HG03135 (cell line): Measurements from ENCODE around the gene RAPGEF4.

Source experiments
- ATAC-seq: cut with Tn5 transposase; IDR thresholded peaks from one replicate; pipeline ENCODE4 v1.9.1; 2021; ENCODE audit warnings: mild to moderate bottlenecking, moderate library complexity; ENCODE audit not compliant: unreplicated experiment

RAPGEF4 gene

DNA sequence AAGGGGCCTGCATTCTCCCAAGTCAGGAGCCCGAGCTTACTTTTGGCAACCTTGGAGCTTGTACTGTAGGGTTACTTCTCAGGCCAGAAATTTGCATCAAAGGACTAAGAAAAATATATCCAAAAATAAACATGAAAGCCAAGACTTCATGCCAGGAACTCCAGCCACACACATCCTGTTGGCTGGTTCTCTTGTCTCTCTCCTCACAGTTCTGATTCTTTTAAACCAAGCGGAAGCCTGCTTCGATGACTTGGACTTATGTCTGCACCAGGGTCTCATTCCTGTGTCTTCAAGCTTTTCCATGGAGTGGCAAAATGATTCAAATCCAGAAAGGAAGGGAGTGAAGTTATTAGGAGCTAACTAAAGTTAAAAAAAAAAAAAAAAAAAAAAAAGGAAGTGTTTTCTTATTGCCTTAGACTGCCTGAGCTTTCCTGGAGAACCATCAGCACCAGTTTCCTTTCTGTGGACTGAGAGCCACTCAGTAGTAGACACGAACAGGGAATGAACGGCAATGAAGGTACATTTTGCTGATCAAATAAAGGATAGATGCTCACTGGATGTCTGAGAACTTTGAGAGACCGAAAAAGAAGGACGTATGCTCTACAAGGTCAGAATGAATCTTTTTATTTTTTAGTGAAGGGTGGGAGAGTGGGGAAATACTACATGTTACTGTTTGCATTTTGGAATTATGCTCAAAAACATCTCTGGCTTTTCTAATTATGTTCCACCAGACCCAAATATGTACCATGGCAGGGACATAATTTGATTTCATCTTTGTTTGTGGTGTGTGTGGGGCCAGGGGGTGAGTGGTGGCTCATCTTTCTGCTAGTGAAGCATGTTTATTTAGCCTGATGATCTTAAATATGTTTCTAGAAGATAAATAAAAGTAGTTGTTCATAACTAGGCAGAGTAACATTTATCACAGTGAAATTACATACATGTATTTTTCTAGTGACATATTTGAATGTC, 86.0 kb downstream of the RAPGEF4 start:
- no peak for ATAC-seq

DNA sequence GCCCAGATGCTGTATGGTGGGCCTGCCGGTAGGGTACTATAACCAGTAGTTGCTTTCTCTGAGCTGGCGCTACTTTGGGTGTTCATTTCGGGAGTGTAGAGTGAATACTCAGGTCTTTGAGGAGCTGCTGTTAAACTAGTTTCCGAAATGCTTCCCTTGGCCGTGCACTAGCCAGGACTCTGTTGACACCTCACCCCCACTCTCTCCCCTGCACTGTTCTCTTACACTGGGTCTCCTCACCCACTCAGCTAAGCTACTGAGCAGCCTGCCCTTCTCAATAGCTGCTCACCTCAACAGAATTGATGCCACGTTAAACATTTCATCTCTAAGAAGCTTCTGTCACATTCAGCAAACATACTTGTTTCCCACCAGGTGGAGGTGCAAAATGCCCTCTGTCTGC, 86.9 kb downstream of the RAPGEF4 start:
- ATAC-seq: no peak

DNA sequence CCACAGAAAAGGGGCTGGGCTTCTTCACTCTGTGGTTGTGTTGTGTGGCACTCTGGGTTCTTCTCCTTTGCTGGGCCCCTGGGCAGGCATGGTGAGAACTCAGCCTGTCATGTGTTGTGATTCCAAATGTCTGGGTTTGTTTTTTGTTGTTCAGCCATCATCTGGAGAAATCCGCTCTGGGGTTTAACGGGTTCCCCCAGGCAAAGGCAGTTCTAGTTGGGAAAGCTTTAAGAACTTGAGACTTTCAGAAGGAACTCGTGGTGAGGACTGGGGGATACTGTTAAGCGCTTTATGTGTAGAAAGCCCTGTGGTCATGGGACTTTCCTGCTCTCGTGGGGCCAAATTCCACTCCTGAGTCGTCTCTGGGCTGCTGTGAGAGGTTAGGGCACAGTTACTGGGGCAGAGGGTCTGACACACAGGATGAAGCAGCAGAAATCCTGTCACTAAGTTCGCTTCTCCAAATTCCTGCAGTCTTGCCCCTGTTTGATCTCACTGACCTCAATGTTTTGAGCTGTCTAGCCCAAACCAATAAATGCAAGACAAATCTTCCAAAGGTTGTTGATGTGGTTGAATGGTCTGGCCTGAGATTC, 87.7 kb downstream of the RAPGEF4 start:
- ATAC-seq: no peak

DNA sequence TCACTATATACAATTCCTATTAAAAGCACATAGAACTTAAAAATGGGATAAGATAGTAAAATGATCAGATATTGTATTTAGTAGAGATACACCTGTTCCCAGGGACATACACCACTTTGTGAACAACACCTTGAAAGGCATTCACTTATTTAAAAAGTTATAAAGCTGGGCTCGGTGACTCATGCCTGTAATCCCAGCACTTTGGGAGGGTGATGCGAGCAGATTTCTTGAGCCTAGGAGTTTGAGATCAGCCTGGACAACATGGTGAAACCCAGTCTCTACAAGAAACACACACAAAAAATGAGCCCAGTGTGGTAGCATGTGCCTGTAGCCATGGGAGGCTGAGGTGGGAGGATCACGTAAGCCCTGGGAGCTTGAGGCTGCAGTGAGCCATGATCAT, 90.9 kb downstream of the RAPGEF4 start:
- ATAC-seq: no peak

DNA sequence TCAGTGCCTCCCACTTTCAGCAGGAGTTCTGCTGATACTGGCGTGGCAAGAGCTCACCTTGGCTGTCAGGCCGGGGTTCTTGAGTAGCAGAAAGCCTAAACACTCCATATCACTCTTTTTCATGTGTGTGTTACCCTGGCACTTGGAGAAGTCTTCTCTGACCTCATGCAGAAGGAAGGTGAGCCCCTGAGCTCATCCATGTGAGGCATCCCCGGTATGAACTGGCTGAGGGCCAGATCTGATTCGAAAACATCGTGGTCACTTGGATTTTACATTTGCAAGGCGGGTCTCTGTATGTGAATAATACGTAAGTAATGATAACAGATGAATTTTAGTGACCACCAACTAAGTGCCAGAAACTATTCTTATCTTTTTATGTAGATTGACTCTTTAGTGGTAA, 93.6 kb downstream of the RAPGEF4 start:
- no peak for ATAC-seq

DNA sequence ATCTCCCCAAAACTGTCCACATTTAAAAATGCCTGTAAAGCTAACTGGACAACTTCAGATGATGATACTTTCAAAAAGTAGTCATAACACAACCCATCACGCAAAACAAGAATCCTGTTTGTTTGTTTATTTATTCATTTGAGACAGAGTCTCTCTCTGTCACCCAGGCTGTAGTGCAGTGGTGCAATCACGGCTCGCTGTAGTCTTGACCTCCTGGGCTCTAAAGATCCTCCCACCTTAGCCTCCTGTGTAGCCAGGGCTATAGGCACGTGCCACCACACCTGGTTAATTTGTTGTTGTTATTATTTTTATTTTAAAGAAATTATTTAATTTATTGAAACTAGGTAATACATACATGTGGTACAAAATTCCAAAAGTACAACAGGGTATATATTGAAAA, 94.8 kb downstream of the RAPGEF4 start:
- no peak for ATAC-seq

DNA sequence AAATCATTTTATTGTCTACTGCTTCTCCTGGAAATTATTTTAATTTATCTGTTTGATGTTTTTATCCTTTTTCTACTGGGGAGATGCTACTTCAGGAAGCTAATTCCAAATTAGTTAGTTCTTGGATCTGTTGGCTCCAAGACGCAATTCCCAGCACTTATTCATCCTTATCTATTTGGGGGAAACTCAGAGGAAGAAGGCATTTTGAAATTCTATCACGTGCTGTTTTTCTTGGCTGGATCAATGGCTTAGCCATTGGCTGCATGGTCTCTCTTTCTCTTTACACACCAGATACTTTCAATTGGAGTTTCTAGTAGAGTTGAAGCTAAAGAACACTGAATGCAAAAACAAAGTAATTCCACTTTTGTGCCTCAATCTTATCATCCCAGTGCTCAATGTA, 98.3 kb downstream of the RAPGEF4 start:
- no peak for ATAC-seq

DNA sequence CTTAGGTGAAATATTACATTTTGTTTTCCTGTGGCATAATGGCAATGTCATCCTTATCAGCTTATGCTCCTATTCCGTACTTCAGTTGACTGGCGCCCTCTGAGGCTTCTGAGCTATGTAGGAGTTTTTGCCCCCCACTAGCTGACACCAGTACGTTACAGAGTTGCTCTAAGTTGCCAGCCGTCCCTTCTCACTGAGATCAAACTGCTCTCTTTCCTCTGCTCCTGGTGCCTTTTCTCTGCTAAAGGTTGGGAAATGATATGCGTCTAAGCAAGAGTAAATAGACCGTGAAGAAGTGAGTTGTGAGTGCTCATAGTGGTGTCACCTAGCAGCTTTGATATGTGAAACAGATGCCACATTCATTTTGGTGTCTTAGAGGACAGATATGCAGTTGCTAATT, 99.2 kb downstream of the RAPGEF4 start:
- no peak for ATAC-seq

DNA sequence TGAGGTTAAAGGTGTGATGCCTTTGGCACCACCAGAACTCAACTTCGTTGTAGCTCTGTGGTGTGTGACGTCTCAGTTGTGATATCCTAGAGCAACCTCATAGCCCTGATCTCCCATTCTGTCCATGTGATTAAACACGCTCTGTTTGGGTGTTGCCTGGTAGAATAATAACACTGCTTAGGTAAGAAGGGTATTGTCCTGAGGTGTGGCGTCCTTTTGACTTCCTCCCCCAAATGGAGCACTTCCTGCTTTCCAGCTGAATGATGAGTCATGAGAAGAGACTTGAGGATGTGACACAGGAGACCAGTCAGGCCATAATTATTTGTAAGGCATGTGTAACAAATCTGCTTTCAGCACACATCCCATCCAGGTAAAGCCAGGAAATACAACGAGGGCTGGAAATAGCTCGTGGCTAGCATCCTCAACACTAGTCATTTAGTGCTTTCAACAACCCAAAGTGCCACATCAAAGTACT, 100.7 kb downstream of the RAPGEF4 start:
- ATAC-seq: no peak

DNA sequence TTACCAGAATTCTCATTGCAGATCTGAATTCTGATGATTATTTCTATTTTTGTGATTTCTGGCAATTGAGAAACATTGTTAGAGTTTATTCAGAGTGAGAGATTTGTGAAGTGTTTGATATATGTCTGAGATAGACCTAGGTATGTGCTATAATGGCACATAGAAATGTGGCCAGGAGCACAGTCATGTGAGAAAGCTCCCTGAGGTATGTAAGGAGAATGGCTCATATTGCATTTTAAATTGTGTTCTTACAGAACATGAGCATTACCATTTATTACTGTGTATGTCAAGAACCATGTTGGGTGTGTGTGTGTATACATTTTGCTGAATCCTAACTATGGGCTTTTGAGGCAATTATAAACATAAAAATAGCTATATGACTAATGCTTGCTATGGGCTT, 101.2 kb downstream of the RAPGEF4 start:
- ATAC-seq: no peak

DNA sequence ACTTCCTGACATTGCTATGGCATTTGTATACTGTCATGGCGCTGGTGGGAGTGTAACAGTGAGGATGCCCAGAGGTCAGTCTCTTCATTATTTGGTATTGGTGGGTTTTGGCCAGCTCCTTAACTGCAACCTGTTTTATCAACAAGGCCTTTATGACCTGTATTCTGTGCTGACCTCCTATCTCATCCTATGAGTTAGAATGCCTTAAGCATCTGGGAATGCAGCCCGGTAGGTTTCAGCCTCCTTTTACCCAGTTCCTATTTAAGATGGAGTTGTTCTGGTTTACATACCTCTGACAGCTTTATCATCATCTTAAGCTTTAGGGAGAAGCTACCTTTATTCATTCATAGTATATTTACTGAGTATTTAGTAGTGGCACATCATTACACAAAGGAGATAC, 103.8 kb downstream of the RAPGEF4 start:
- no peak for ATAC-seq

DNA sequence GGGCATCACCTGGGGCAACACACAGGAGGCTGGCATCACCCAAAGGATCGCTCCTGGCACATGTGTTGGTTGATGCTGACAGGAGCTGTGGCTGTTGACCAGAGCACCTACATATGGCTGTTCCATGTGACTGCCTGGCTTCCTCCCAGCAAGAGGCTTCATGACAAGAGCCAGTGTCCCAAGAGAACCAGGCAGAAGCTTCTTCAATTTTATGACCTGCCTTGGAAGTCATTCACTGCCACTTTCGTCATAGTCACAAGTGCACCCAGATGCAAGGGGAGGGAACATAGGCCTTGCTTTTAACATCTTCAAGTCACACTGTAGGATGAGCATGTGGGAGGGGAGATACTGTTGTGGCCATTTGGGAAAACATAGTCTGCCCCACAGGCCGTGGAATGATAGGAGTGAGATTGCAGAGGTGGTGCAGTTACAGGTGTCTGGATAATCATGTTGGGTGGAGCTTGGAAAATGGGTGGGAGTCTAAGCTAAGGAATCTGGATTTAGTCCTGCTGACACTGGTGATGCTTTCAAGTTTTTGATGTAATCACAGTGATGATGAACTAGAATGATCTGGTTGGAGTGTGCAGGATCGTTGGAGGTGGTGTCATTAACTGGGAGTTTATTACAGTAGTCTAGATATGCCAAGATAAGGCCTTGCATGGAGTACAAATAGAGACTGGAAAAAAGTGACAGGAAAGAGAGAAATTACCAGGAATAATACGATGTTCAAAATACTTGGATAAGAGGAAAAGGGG, 107.0 kb downstream of the RAPGEF4 start:
- ATAC-seq: no peak

DNA sequence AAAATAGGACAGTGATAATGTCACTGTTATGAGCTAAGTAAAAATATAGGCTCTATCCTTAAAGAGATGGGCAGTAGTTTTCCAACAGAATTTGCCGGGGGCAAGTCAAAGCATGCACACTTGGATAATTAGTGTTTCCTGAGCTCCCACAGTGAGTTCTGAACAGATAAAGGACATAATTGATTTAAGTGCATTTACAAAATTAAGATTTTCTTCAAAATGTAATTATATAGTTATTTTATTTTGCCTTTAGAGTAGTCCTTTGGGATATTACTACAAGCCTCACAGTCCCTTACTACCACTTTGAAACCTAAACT, 107.6 kb downstream of the RAPGEF4 start:
- ATAC-seq: no peak

DNA sequence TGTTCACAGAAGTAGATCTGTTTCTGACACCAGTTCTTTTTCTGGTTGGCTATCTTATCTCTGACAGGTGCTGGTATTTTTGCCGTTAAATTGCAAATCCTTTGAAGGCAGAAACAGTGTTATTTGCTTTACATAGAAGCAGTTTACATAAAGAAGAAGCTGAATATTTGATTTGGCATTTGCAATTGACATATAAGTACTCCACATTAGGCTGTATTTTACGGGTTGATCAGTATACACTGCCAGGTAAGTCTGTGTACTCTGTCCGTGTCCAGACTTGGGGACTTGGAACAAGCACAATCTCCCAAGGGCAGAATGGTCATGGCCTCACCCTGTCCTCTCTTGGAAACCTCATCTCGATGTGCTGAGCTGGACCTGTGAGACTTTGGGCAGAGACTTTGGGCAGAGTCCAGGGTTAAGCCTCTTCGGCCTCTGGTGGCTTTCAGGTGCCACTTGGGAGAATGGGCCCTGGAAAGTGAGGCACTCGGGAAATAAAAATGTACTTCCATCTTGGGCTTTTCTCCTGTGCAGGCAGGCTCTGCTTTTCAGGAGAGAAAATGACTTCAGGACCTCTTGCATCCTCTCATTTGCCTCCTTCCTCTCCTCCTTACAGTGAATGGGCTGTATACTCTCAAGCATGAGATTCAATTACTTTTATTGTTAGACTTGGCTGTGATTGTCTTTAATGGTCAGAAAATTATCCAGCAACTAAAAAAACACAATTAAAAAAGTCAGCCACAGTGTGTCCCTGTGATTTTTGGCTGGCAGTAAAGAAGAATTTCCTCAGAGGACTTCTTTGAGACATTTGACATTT, 108.5 kb downstream of the RAPGEF4 start:
- ATAC-seq: no peak

DNA sequence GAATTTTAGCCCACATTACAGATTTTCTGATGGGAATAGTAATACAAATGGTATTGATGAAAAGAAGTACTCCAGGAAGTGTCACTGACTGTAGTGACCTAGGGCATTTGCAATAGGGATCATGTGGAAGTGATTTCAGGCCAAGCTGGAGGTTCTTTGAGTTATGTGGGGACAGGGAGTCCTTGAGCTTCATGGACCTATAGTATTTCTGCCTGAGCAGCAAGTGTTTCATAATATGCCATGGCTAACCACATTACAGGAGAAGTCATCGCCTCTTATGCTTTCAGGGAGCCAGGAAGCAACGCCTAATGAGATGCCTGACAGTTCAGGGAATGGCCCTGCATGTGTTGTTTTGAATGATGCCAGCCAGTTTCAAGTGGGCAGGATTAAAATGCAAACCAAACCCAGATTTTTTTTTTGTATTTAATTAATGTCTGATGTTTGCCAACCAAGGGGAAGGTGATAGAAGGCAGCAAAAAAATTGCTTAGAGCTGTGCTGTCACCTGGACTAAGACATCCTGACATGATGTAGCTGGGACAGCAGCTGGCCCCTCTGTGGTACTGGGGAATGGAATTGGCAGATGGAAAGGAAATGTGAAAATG, 109.5 kb downstream of the RAPGEF4 start:
- no peak for ATAC-seq

DNA sequence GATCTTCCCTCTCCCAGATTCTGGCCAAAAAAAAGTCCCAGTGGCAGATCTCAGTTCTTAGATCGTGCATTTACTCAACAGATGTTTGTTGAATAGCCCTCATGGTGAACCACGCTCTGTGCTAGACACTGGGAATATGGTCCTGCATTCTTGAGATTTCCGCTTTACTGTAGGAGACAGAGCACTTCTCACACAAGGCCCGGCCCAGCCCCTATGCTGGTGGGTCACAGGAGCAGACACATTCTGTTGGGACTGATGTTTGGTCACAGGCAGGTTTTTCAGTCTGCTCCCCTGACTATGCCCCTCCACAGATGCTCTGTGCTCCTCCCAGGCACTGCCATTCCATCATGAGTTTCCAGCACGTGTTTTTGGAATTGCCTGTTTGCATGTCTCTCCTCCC, 110.9 kb downstream of the RAPGEF4 start:
- no peak for ATAC-seq

DNA sequence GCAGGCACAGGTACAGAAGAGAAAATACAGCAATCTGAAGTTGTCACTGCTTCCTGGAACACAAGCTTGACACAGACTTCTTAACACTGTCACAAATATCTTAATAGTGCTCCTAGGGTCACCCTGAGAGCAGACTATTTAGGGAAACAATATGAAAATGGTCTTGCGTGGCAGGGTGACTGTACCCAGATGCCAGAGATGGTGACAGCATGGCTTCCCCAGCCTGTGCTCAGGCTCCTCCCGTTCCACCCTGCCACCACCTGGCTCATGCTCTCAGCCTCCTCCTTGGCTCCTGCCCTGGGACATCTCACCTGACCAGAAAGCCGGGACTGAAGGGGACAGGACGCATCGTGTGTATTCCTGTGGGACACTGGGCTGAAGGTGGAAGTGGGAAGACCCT, 111.5 kb downstream of the RAPGEF4 start:
- no peak for ATAC-seq

DNA sequence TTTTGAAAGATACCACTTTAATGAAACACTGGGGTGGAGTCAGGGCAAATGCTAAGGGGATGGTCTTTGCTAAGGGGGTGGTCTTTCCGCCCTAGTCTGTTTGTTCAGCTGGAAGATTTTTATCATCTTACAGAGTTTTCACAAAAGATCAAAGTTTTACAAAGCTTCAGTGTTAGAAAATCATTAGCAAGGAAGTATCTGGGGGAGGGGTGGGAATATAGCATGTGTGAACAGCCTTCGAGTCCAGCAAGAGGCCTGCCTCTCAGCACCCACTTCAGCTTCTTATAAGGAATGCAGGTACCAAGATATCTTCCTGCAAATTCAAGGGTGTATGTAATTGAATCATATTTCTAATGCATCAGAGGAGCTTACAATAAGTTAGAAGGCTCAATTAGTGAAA, 112.9 kb downstream of the RAPGEF4 start:
- no peak for ATAC-seq

DNA sequence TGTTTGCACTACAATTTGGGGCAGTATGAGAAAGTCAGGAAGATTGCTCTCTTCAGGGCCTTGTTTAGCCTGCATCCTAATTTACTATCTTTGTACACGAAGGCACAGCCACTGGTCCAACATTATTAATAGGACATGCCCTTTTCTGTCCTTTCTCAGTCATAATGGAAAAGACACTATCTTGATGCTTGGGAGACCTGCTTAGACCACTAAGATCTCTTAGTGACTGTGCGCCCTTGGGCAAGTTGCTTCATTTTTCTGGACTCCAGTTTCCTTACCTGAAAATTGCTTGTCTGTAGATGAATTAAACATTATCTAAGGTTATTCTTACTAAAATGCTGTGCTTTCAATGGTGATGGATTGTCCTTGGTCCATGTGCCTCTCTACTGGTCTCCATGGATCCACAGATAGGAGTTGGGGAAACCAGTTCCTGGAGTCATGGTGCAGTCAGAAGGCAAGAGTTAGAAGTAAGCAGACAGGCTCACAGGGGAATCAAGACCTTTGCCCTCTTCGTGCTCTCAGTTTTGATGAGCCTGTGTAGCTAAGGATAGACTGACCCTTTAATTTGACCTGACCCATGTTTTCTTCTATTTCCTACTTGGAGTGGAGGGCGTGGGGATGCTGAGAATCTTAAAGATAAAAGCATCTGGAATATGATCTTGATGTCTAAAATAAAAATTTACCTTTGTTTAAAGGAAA, 114.0 kb downstream of the RAPGEF4 start:
- no peak for ATAC-seq

DNA sequence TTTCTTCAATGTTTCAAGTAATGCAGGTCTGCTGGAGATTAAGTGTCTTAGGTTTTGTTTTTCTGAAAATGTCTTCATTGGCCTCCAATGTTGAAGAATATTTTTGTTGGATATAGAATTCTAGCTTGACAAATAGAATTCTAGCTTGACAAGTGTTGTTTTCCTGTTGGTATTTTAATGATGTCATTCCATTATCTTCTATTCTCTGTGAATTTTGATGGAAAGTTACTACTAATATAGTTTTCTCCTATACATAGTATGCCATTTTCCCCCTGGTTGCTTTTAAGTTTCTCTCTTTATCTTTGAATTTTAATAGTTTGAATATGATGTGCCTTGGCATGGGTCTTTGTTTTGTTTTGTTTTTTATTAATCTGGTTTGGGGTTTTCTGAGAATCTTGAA, 119.9 kb downstream of the RAPGEF4 start:
- ATAC-seq: no peak
